Measurements from ENCODE around the gene AHSP.

The AHSP gene

DNA sequence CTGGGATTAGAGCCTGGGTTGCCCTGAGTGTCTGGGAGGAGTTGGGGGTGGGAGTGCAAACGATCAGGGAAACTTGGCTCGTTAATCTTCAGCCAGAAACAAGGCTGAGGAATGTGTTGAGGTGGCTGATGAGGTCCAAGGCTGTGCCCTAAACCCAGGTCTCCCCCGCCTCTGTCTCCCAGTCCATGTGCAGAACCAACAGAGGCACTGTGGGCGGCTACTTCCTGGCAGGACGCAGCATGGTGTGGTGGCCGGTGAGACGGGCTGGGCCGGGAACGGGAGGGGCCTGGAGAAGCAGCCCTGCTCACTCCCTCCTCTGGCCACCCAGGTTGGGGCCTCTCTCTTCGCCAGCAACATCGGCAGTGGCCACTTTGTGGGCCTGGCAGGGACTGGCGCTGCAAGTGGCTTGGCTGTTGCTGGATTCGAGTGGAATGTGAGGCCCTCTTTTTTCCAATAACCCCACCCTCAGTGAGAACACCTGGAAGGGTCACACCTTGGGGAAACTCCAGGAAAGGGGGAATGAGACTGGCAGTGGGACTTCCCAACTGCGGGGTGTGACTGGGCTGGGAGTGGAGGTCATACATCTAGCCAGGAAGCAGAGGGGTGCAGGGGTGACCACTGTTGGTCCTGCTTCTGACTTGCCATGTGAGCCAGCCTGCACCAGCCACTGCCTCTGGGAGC is 43.1 kb upstream of the AHSP start:
- peaks cover 9% of the 10 kb centered on the region; the same call in 1 of the 2 replicates for H3K36me3 ChIP-seq (ENCODE audit: insufficient read depth, low read length)
- H2AFZ ChIP-seq (ENCODE audit: low read length), result no peak overlapping the region
- no peaks in the 10 kb centered on the region for H3F3A ChIP-seq (ENCODE audit: low read depth)
- H4K20me1 ChIP-seq (ENCODE audit: insufficient read depth, low read length, poor library complexity, severe bottlenecking), result no peaks in the 10 kb centered on the region
- H3K4me1 ChIP-seq (ENCODE audit: insufficient read depth, low read length, poor library complexity, severe bottlenecking), result no peaks in the 10 kb centered on the region
- no peak overlapping the region for H3K9ac ChIP-seq (ENCODE audit: low read depth, low read length, poor library complexity, severe bottlenecking)
- no peaks in the 10 kb centered on the region for H3K9me2 ChIP-seq (replicated peaks; ENCODE audit: low read depth, low read length)
- H3K9me3 ChIP-seq (ENCODE audit: insufficient read depth, low read depth, low read length), result no peaks in the 10 kb centered on the region
- no peak for TF ChIP-seq EZH2phosphoT487 (IDR thresholded peaks at IDR 0.05; ENCODE audit: borderline replicate concordance)
- TF ChIP-seq, protein P1, sequence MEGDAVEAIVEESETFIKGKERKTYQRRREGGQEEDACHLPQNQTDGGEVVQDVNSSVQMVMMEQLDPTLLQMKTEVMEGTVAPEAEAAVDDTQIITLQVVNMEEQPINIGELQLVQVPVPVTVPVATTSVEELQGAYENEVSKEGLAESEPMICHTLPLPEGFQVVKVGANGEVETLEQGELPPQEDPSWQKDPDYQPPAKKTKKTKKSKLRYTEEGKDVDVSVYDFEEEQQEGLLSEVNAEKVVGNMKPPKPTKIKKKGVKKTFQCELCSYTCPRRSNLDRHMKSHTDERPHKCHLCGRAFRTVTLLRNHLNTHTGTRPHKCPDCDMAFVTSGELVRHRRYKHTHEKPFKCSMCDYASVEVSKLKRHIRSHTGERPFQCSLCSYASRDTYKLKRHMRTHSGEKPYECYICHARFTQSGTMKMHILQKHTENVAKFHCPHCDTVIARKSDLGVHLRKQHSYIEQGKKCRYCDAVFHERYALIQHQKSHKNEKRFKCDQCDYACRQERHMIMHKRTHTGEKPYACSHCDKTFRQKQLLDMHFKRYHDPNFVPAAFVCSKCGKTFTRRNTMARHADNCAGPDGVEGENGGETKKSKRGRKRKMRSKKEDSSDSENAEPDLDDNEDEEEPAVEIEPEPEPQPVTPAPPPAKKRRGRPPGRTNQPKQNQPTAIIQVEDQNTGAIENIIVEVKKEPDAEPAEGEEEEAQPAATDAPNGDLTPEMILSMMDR (conservative IDR thresholded peaks at IDR 0.05; ENCODE audit: low read length), result no peak
- H3K27me3 ChIP-seq (ENCODE audit: insufficient read depth, low read length, poor library complexity, severe bottlenecking), result no peaks in the 10 kb centered on the region
- no peak overlapping the region for H3K4me2 ChIP-seq (ENCODE audit: low read depth, low read length, poor library complexity, severe bottlenecking)
- H3K4me3 ChIP-seq (ENCODE audit: low read length, poor library complexity, severe bottlenecking), result no peak overlapping the region
- no peaks in the 10 kb centered on the region for H3K79me2 ChIP-seq (ENCODE audit: insufficient read depth, low read length)

DNA sequence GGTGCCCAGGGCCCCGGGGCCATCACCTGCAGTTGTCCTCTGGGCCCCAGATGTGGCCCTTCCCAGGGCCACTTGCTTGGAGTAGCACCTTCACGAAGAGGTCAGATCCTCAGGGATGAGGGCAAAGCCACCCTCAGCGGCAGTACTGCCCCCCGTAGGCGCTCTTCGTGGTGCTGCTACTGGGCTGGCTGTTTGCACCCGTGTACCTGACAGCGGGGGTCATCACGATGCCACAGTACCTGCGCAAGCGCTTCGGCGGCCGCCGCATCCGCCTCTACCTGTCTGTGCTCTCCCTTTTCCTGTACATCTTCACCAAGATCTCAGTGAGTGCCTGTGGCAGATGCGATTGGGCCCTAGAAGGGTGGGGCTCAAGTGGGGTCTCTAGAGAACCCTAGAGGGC is 42.1 kb upstream of the AHSP start:
- H3K9me3 ChIP-seq (ENCODE audit: insufficient read depth, low read depth, low read length), result no peaks in the 10 kb centered on the region
- peaks cover 9% of the 10 kb centered on the region; the same call in 1 of the 2 replicates for H3K36me3 ChIP-seq (ENCODE audit: insufficient read depth, low read length)
- no peaks in the 10 kb centered on the region for H3K27me3 ChIP-seq (ENCODE audit: insufficient read depth, low read length, poor library complexity, severe bottlenecking)
- no peak overlapping the region for H3K4me2 ChIP-seq (ENCODE audit: low read depth, low read length, poor library complexity, severe bottlenecking)
- no peaks in the 10 kb centered on the region for H3K9me2 ChIP-seq (replicated peaks; ENCODE audit: low read depth, low read length)
- H2AFZ ChIP-seq (ENCODE audit: low read length), result no peak overlapping the region
- no peak overlapping the region for H3K4me3 ChIP-seq (ENCODE audit: low read length, poor library complexity, severe bottlenecking)
- H3F3A ChIP-seq (ENCODE audit: low read depth), result no peaks in the 10 kb centered on the region
- no peaks in the 10 kb centered on the region for H3K79me2 ChIP-seq (ENCODE audit: insufficient read depth, low read length)
- H3K4me1 ChIP-seq (ENCODE audit: insufficient read depth, low read length, poor library complexity, severe bottlenecking), result no peaks in the 10 kb centered on the region
- H3K9ac ChIP-seq (ENCODE audit: low read depth, low read length, poor library complexity, severe bottlenecking), result no peak overlapping the region
- no peak for TF ChIP-seq EZH2phosphoT487 (IDR thresholded peaks at IDR 0.05; ENCODE audit: borderline replicate concordance)
- TF ChIP-seq, protein P1 (conservative IDR thresholded peaks at IDR 0.05; ENCODE audit: low read length), result no peak
- H4K20me1 ChIP-seq (ENCODE audit: insufficient read depth, low read length, poor library complexity, severe bottlenecking), result no peaks in the 10 kb centered on the region

DNA sequence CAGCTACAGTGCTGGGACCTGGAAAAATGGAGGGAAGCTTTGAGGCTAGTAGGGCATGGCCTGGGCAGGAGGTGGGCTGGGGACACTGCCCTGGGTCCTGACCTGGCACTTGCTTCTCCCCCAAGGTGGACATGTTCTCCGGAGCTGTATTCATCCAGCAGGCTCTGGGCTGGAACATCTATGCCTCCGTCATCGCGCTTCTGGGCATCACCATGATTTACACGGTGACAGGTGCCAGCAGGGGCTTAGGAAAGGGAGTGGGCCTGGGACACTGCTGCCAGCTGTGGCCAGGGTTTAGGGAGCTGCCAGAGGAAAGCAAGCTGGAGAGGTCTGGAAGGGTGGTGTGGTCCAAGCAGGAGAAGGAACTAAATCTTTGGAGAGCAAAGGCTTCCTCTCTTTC is 41.7 kb upstream of the AHSP start:
- no peak overlapping the region for H3K4me2 ChIP-seq (ENCODE audit: low read depth, low read length, poor library complexity, severe bottlenecking)
- TF ChIP-seq, protein P1 (conservative IDR thresholded peaks at IDR 0.05; ENCODE audit: low read length), result no peak
- no peak for TF ChIP-seq EZH2phosphoT487 (IDR thresholded peaks at IDR 0.05; ENCODE audit: borderline replicate concordance)
- H3K36me3 ChIP-seq (ENCODE audit: insufficient read depth, low read length), result peaks cover 9% of the 10 kb centered on the region; the same call in 1 of the 2 replicates
- H3K79me2 ChIP-seq (ENCODE audit: insufficient read depth, low read length), result no peaks in the 10 kb centered on the region
- H3K4me1 ChIP-seq (ENCODE audit: insufficient read depth, low read length, poor library complexity, severe bottlenecking), result no peaks in the 10 kb centered on the region
- no peaks in the 10 kb centered on the region for H4K20me1 ChIP-seq (ENCODE audit: insufficient read depth, low read length, poor library complexity, severe bottlenecking)
- no peak overlapping the region for H3K4me3 ChIP-seq (ENCODE audit: low read length, poor library complexity, severe bottlenecking)
- H3K27me3 ChIP-seq (ENCODE audit: insufficient read depth, low read length, poor library complexity, severe bottlenecking), result no peaks in the 10 kb centered on the region
- no peak overlapping the region for H2AFZ ChIP-seq (ENCODE audit: low read length)
- H3K9me3 ChIP-seq (ENCODE audit: insufficient read depth, low read depth, low read length), result no peaks in the 10 kb centered on the region
- no peaks in the 10 kb centered on the region for H3F3A ChIP-seq (ENCODE audit: low read depth)
- H3K9me2 ChIP-seq (replicated peaks; ENCODE audit: low read depth, low read length), result no peaks in the 10 kb centered on the region
- H3K9ac ChIP-seq (ENCODE audit: low read depth, low read length, poor library complexity, severe bottlenecking), result no peak overlapping the region
